GM19467 (cell line): ENCODE measurements around the gene ZNF185.

Source experiments
- ATAC-seq: cut with Tn5 transposase; IDR thresholded peaks from one replicate; pipeline ENCODE4 v1.9.1; 2021; ENCODE audit warnings: mild to moderate bottlenecking, moderate library complexity; ENCODE audit not compliant: unreplicated experiment

The ZNF185 gene

DNA sequence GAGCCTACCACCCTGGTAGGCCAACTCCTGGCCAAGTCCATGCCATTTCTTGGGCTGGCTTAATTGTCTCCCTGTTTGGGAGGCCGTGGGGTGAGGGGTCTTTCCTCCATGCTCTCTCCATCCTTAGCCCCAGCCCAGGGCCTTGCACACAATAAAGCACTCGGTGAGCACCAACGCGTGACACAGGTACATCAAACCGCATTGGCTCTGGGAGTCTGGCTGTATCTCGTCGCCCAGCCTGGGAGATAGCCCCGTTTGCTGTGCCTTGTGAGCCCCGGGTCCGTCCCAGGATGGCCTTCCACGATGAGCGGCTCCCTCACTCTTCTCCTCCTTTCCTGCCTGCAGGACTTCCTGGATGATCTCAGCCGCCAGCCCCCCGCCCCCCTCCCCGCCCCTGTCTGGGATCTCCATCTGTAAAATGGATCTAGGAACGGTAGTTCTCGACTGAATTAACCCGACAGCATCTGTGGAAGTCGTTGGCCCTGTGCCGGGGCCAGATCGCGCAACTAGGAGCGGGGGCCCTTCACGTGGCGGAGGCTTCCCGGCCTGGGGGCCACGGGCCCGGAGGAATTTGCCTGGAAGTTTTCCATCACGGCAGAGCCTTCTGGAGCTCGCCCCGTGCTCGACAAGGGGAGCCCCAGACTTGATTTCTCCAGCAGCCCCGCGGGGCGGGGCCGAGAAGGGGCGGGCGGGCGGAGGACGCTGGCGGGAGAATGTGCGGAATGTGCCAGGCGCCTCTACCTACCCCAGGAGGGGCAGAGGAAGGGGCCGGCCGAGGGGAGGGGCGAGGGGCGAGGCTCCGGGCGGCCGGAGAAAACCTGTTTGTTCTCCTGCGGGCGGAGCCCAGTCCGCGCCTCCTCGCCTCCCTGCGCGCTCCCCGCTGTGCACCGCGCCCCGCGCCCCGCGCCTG is at the start of gene ZNF185:
Gene ZNF185 (plus strand): TSS at position 846 of the 910 bp plus-strand sequence. CDS start 16,423 bp downstream, outside the sequence.
- ATAC-seq, result no peak

- ATAC-seq, result no peak
These were observed 47.4 kb upstream of the ZNF185 start for GRCh38 chrX:152850465-152850864.

GRCh38 chrX:152853986-152854385 is 43.9 kb upstream of the ZNF185 start:
- no peak for ATAC-seq

GRCh38 chrX:152861116-152861515 is 36.8 kb upstream of the ZNF185 start:
- no peak for ATAC-seq

- no peak for ATAC-seq
These were observed 36.0 kb upstream of the ZNF185 start for GRCh38 chrX:152861826-152862225.

- ATAC-seq, result no peak
These were observed 32.5 kb upstream of the ZNF185 start for GRCh38 chrX:152865232-152865920.

- no peak for ATAC-seq
These were observed 31.5 kb upstream of the ZNF185 start for GRCh38 chrX:152866386-152866785.

DNA sequence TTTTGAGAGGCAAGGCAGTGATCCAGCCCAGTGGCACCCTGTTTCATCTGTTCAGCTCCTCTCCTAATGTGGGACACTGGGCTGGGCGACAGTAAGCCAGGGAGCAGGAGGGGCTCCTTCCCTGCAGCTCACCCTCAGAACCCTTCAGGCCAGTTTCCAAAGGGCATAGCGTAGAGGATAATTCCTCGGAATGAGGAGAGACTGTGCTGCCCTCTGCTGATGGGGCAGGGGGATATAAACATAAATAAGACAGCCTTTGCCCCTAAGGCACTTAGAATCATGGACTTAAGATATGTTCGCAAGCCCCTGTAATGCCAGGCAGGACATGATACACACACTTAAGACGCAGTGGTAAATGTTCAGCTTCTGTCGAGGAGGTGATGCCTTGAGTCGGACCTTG is 27.9 kb upstream of the ZNF185 start:
- ATAC-seq, result no peak

DNA sequence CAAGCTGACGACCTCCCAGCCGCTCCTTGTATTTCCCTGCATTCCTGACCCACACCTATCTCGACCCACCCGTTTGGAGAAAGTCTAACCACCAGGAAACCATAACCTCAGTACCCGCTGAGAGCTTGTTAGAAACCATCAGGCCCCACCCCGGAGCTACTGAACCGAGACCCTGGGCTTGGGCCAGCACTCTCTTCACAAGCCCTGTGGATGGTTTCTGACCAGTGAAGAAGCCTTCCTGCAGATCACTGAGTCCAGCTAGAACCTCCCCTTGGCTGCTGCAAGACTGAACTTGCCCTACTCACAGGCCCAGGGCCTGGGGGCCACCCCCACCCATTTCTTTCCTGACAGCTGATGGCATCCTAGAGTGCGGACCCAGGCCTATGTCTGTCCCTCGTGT is 26.6 kb upstream of the ZNF185 start:
- no peak for ATAC-seq

- ATAC-seq, result no peak
These were observed 25.3 kb upstream of the ZNF185 start for GRCh38 chrX:152872522-152872921.

DNA sequence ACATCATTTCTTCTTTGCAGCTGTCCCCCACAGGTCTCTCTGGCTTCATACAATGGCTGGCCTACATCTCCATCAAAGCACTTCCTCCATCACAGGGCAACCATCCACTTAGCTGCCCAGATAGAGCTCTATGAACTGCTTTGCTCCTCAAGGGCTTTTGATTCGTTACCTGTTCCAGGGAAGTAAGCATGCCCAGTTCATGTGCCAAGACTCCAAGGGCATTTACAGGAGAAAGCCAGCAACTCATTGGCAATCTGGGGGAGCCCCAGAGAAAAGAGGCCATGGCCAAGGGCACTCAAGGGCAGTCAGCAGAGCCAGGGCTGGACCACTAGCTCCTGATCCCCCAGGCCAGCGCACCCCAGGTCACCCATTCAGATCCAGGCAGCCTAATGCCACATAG is 24.5 kb upstream of the ZNF185 start:
- no peak for ATAC-seq

GRCh38 chrX:152876931-152877840 is 20.7 kb upstream of the ZNF185 start:
- no peak for ATAC-seq

GRCh38 chrX:152878976-152879755 is 18.7 kb upstream of the ZNF185 start:
- ATAC-seq, result no peak

GRCh38 chrX:152881289-152881688 is 16.6 kb upstream of the ZNF185 start:
- ATAC-seq, result no peak

GRCh38 chrX:152884171-152884570 is 13.7 kb upstream of the ZNF185 start:
- ATAC-seq, result no peak

- no peak for ATAC-seq
These were observed 11.2 kb upstream of the ZNF185 start for GRCh38 chrX:152886716-152887115.

DNA sequence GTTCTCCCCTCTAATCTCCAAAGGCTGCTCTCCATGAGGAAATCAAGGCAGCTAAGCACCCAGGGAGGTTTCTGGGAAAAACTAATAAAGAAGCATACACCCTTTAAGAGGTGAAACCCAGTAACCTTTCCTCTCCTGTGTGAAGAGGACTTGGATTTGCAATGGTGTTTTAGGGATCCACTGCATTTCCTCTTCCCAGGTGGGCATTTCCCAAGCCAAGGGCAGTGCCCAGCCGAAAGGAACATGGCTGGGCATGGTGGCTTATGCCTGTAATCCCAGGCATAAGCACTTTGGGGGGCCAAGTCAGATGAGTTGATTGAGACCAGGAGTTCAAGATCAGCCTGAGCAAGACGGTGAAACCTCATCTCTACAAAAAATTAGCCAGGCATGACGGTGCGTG is 5.4 kb upstream of the ZNF185 start:
- no peak for ATAC-seq

- no peak for ATAC-seq
These were observed 4.6 kb upstream of the ZNF185 start for GRCh38 chrX:152892999-152893891.

- no peak for ATAC-seq
These were observed 3.8 kb upstream of the ZNF185 start for GRCh38 chrX:152893980-152894610.
